Measurements from ENCODE around the gene FGFBP1.
"Not testable (repeated sequence)": the region's sequence is repeated elsewhere in the genome, so short reads cannot be mapped to it uniquely, and the experiment has no call there.

Gene FGFBP1

DNA sequence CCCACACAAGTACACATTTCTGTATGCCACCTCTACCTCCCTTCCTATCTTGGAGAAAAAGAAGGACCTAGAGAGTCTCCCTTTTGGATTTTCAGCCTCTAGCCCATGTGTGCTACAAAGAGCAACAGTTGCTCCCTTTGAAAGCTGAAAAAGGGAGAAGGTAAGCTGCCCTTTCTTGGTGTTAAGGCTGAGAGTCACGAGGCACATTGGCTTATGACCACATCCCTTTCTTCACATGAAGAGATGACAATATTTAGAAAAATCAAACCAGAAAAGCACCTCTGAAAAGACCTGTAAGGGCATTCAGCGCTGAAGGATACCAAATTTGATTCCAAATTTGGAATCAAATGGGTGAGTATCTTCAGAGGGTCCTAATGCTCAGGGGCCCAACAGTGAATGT lies 6.4 kb upstream of the FGFBP1 start:
- no peak for DNase-seq

DNA sequence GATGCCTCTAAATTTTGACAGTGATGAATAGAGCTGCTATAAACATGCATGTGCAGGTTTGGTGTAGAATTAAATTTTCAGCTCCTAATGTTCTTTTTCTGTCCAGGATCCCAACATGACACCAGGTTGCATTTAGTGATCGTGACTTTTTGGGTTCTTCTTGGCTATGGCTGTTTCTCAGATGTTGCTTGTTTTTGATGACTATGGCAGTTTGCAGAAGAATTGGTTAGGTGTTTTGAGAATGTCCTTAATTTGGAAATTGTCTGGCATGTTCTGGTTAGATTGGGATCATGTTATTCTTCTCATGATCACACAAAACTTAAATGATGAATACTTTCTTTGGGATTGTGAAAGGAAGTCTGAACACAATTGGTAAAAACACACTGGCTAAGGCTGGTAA lies 3.7 kb upstream of the FGFBP1 start:
- no peak for DNase-seq

DNA sequence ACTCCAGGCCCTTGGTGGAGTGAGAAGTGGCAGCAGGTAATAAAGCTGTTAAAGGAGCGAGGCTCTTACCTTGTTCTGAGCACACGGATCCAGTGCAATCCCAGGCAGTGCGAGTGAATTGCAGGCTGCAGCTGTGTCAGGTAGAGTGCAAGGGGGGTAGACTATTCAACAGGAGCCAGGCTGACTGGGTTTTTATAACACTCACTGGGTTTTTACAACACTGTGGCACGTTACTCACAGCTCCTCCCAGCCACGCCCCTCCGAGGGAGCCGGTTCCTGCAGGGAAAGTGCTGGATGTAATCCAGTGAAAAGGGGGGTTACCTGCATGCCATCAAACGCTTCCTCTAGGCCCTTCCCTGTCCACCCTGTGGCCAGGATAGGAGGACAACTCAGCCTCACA lies 358 bp downstream of the FGFBP1 start:
- DNase-seq = no peak

DNA sequence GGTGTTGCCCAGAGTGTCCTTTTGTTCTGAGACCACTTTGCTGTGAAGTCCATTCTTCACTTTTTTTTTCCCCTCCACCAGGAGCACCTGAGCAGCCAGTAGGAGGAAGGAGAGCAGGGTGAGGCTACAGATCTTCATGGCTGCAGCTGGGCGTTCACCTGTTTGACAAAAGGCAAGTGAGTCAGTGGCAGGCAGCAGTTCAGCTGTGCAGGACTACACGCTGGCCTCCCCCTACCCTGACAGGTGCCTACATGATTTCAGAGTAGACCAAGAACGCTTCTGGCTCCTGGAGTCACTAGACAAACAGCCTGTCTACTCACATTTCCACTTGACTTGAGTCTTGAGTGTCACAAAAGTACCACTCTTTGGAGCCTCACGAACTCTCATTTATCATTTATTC lies 2.0 kb downstream of the FGFBP1 start:
- no peak for DNase-seq

DNA sequence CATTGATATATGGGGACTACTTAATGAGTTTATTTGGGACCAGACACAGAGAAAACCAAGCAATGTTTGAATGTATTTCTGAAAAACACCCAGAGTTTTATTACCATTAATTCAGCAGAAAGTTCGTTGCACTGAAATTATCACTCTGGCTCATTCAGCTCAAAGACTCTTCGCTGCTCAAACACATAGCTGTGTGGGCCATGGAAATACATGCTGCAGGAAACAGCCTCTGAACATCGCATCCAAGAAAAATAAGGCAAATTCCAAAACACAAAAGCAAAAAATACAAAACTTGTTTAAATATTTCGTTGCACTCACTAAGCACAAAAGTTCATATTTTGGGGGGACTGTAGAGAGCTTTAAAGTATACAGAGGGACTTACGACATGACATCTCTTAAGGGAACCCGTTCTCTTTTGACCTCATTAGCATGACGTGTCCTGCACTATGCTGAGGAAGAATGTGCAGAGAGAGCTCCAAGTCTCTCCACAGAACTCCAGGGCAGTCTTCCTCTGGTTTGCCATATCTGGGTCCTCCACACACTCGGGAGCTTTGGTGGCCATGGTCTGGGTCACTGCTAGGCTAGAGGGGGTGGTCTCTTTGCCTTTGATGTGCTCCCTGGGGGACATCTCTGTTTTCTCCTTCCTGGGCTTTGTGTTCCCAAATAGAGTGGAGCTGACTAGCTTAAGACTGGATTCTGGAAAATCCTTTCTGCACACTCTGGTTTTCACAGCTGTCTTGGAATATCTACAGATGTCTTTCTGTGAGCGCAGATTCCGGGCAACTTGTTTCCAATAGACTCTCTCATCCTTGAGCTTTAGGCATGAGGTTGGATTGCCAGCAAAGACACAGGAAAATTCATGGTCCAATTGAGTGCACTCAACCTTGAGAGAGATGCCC lies 2.8 kb downstream of the FGFBP1 start:
- no peak for DNase-seq

DNA sequence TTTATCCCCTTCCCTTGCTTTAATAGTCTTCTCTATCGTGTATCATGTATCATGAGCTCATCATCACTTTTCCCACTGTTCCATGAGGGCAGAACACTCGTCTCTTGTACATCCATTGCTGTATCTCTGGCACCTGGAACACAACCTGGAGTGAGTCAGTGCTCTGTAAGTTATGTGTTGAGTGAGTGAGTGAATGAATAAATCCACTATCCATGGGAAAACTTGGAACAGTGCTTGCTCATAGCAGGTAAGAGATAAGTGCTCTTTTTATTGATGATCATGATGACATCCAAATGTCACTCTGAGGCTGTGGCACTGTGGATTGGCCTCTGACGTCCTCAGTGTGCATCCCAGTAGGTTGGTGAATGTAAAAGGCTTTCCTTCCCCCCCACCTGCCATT lies 4.3 kb downstream of the FGFBP1 start:
- no peak for DNase-seq

DNA sequence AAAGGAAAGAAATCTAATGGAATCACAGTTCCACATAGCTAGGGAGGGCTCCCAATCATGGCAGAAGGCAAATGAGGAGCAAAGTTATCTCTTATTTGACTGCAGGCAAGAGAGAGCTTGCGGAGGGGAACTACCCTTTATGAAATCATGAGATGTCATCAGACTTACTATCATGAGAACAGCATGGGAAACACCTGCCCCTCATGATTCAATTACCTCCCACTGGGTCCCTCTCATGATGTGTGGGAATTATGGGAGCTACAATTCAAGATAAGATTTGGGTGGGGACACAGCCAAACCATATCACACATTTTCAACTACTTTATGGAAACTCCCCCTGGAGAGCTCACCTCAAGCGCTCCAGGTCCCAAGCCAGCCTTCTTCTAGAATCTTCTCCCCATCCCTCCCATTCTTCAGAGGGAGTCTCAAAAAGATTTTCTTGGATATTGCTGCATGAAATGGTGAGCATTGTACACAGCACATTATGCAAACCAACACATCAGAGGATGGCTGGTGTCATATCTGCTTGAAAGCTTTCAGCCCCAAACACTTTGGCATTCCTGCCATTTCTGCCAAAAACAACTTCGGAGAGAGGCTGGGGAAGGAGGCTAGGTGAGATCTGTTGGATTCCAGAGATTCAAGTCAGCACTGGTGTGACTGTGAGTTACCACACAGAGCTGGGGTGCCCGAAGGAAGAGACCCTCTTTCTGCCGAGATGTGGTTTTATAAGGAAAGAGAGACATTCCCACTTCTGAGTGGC lies 6.9 kb downstream of the FGFBP1 start:
- no peak for DNase-seq

DNA sequence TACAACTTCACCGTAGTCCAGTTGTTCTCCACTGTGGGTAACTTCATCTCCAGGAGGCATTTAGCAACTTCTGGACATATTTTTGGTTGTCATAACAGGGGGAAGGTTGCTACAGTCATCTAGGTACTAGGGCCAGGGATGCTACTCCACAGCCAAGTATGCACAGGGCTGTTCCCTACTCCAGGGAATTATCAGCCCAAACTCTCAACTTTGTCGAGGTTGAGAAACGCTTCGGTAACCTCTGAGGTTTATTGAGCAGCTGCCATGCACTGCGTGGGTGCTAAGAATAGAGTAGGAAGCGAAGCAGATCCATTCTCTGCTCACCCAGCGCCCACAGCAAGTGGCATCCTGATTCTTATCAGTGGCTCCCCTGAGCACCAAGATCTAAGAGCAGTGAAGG lies 8.2 kb downstream of the FGFBP1 start:
- no peak for DNase-seq

DNA sequence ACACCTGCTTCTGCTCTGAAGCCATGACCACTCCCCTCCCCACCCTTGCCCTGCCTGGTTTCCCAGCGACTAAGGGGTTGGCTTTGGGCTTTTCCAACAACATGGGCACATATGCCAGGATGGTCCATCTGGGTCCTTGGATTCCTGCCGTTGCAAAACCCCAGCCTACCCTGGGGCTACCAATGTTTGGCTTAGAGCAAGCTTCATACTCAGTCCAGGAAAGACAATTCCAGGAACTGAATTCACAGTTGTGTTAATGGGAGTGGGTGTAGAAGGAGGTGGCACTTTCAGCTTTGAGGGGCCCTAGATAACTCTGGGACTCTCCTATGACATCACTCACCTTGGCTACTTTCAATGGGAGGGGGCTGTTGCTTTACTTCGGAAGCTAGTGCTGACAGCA lies 9.0 kb downstream of the FGFBP1 start:
- no peak for DNase-seq

DNA sequence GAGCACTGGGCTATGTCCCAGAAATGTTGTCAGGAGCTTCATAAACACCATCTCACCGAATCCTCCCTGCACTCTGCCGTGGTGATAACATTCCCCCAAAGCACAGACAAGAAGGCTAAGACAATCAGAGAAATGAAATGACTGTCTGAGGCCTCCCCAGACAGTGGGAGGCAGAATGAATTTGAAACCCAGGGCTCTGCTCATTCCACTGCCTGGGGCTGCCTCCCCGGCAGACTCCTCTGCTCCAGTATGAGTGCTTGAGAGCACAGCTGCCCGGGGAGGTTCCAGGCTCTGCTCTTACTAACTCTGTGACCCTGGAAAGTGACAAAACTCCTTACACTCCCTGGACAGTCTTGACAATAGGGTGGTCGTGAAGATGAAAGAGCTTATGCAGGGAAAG lies 9.7 kb downstream of the FGFBP1 start:
- DNase-seq = no peak

DNA sequence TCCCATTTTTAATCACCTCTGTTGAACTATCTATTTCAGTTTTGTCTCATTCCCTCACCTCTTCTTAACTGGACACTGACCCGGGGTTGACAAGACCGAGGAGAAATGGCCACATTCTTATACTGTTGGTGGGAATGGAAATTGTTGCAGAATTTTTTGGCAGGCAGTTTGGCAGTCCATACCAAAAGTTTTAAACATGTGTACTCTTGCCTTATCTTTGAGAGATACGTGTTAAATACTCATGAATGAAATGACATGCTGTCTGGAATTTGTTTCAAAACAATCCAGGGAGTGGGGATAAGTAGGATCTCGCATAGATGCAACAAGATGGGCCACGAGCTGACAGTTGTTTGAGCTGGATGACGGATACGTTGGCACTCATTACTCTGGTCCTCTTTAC lies 12.1 kb downstream of the FGFBP1 start:
- DNase-seq = no peak

DNA sequence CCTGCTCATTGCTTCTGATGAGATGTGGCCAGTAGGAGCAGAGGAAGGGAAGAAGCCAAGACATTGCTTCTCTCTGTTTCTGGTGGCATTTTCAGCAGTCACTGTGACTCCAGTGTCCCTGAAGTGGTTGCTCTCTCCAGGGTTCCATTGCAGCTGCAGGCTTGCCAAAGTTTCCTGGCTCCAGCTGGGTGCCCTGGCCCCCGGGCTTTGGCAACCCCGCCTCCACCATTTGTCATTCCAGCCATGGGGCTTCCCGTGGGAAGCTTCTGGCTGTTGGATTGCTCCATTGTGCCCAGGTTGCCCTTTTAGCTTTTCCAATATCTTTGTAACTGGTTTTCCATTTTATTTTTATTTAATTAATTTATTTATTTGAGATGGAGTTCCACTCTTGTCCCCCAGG lies 12.7 kb downstream of the FGFBP1 start:
- DNase-seq = no peak

DNA sequence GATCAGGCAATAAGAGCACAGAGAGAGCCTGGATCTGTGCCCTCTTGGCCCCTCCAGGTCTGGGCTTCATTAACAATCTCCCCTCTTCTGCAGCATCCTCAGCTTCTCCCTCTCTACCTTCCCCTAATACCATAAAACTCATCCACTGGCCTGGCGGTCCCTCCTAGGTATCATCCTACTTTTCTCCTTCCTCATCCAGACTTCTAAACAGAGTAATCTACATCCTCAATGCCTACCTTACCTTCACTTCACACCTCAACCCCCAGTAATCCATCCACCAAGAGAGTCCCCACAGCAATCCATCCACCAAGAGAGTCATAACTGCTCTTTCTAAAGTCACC lies 17.0 kb downstream of the FGFBP1 start:
- no peak for DNase-seq

DNA sequence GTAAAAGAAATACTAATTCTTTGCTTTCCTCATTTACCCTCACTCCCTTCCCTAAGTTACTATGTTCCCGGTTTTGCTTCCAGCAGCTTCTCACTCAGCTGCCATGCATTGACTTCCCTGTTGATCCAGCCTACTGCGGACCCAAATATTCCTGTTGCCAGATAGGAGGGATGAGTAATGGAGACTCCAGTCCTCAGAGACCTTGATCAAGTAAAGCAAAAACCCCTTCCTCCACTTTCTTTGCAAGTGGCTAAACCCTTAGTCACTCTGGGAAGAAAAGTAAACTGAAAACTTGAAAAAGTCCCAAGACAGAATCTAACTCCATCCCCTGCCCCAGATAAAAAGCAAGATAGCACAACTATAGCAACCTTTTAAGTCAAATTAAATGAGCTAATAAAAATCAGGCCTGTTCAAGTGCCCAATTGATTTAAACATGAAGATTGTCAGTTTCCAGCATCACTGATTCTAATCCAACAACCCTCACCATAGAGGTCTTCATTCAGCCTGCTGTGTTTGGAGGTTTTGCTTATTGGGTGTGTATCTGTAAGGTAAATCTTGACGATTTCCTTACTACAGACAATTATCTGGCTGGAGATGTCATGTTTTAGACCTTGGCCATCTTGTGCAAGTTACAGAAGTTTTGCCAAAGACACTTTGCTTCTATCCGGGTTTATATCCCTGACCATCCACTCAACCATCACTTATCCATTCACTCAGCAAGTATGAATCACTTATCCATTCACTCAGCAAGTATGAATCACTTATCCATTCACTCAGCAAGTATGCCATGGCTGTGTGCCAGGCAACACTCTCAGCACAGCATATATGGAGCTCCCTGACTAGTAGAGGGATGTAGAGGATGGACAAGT lies 17.6 kb downstream of the FGFBP1 start:
- DNase-seq = no peak

DNA sequence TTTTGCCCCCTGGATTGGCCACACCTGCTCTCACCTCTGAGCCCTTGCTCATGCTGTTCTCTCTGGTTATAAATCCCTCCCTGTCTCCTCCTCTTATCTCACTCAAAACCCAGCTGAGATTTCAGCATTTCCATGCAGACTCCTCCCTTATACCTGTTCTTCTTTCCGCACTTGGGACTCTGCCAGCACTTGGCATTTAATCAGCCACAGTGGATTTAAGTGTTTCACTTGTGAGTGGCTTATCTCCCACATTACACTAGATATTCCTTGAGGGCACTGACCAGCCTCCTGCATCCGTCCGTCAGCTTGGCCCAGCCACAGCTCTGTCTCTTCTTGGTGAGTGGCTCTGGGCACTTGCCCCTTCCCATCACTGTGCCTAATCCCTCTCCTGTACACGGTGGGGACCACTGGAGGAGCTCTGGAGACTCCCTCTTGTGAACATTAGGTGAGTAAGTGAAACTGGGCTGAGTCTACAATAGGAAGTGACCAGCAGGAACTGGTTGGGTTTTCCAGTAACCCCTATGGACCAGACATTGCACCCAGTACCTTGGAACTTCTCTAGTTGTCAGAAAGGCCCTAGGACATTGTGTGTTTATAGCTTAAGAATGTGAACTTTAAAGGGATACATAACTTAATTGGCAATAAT lies 19.9 kb downstream of the FGFBP1 start:
- DNase-seq = no peak

DNA sequence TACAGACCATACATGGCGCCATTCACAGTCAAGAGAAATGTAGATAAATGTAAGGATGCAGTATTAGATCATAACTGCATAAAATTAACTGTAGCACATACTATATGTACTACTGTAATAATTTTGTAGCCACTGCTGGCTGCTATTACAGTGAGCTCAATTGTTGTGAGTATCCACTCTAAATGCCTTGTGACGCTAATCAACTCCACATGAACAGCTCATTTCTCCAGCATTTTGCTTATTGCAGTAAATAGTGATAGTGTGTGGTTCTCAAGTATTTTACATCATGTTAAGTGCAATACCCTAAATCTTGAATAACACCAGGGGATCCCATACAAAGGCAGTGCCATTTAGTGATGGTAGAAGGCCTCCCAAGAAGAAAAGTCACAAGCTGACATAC lies 21.2 kb downstream of the FGFBP1 start:
- DNase-seq = no peak

DNA sequence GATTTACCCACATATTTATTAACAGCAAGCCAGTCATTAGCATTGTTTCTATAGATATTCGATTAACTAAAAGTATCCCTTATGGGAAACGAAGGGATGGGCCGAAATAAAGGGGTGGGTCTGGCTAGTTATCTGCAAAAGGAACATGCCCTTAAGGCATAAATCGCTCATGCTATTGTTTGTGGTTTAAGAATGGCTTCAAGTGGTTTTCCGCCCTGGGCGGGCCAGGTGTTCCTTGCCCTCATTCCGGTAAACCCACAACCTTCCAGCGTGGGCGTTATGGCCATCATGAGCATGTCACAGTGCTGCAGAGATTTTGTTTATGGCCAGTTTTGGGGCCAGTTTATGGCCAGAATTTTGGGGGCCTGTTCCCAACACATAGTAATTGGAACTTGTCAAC lies 22.2 kb downstream of the FGFBP1 start:
- DNase-seq = not testable (repeated sequence)

DNA sequence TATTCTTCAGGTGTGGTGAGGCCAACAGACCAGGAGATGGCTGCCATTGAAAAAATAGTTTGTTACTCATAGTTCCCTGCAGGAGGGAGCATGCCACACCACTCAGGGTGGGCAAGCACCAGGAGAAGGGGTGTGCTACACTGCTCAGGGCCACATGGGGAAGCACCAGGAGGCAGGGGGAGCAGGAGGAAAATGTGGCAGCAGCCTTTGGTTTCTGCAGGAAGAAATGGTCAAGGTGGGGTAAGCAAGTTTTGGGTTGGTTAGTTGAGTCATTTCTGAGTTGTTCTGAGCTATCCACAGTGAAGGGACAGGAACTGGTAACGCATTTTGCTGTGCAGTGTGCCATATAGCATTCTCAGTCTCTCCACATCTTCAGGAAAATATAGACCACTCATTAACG lies 23.8 kb downstream of the FGFBP1 start:
- DNase-seq = no peak

DNA sequence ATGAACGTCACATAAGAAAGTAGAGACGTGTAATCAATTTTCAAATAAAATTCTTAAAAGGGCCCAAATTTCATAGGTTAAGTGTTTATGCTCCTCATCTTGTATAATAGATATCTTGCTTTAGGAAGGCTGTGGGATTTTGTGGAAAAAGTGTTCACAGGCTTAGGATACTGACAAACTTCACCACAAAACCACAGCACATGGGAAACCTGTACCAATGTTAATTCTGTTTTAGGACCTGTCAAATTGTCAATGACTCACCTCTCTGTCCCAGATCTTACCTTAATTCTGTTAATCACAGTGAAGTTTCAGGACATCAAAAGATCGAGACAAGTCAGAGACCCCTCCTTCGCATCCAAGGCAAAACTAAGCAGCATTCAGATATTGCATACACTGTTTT lies 24.2 kb downstream of the FGFBP1 start:
- DNase-seq = no peak

DNA sequence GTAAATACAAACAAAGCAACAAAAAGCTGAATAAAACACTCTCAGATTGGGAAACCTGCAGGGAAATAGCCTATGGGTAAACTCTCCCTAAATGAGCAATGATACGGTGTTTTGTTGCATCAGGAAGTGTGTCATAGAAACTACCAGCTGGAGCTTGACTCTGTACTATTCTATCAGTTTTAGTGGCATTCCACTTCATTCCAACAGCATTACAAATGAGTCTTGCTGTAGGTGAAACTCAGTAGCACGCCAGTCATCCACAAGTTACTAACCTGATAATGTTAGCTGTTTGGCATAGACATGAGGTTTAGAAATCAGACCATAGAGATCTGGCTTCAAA lies 24.9 kb downstream of the FGFBP1 start:
- no peak for DNase-seq

DNA sequence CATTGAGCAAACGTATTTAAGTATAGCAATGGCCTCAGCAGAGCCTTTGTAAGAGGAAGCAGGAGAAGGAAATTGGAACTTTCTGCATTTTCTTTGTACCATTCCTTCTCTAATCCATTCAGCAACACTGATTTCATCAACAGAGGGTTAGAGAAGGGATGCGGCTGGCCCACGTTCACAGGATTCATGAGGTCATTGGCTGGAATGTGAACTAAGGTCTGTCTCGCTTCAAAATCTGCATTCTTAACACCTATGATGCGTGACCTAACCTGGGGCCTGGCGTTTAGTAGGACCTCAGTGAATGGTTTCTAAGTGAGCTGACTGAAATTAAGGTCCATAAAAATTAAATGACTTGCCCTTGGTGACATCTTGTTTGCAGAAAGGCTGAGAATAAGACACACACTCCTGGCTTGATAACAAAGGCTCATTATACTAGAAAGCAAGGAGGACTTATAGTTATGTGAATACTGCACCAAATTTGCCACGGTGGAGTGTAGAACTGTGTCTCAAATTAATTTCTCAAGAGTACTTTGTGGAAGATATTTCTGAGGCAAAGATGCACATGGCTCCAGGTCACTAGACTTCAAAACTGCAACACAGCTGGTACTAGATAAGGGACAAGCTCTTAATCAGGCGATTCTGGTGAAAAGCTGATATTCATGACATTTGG lies 25.4 kb downstream of the FGFBP1 start:
- DNase-seq = no peak

DNA sequence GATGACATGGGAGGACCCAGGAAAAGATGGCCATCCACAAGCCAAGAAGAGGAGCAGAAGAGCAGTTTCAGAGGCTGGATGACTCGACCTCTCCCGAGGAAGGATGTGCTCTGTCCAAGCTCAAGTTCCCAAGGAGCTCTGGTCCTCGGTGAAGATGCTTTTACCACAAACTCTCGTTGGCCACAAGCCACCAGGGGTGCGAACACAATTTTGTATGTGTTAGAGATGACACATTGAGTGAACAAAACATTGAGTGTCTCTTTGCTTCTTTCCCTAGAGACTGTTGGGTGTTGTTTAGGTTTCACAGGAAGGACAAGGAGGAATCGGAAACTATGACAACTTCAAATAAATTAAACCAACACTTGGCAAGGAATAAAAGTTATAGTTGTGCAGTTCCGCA lies 26.3 kb downstream of the FGFBP1 start:
- no peak for DNase-seq
